ENCODE measurements around the gene ABCC3. TPM values are rescaled to one million over a fixed set of nuclear protein-coding genes. Genes with fewer than 3 reads are reported as not detected.
A peak's percentile ranks its signal among the peaks of the same experiment; 100 is the strongest.

The ABCC3 gene
- total RNA-seq, 1 experiment from 2014 or later: 88.0 TPM

DNA sequence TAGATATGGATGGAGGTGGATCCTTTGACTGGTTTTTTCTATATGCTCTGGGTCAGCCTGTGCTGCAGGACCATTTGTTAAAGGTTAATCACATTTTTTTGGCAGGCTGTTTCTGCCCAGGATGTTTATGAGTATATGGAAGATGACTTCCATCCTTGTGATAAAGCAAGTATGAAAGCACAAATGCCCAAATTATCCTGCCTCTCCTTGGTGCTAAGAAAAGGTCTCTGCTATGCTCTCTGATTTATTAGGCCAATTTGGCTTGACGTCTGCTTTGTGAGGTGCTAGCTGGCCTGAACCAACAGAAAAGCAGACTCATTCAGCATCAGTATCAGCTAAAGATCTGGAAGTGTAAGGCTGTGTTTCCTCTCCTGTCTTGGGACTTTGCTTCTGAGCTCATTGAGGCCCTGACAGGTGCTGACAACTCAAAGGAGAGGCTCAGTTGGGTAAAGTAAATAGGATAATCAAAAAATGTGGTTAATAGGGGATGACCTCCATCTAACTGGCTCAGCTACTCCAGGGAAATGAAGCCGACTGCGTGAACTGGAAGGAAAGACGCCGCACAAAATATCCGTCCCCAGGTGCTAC, 57.9 kb downstream of the ABCC3 start:
- H3K4me1 Mint-ChIP-seq (ENCODE audit: low read depth, unreplicated experiment): peaks cover 83% of the 10 kb centered on the region
- H3K27ac Mint-ChIP-seq (ENCODE audit: unreplicated experiment): peak overlapping the region; percentile 50
- peak overlapping the region; percentile 51 for H3K4me3 Mint-ChIP-seq (ENCODE audit: low read depth, unreplicated experiment)

DNA sequence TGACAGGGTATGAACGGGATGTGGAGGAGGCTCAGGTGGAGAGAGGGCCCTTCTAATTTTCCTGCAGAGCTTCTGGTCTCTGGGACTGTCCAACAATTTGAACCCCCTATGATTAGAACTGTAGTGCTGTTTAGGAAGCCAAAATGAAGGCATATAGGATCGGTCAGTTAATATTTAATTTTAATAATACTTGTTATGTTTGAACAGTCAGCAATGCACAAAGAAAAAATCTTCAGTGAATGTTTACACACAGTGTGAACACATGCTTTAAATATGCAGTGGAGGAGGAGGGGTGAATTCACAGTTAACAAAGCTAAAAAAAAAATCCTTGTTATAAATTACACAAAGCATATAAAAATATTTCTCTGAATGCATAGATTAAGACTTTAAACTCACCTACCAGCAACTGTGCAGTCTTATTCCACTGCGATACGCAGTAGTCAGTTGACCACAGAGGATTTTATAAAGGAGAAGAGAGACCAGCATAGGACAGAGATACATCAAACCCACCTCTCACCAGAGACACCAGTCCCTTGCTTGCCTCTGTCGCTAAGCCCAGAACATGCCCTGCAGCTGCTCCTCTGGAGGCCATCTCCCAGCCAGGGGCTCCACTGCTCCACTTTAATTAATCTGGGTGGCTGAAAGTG, 58.5 kb downstream of the ABCC3 start:
- intact Hi-C loops (cut with micrococcal nuclease; ENCODE audit: unreplicated experiment): loop anchor here (2.0 to 10.0 kb wide), 4 partner anchors 32 to 210 kb away; no protein-coding TSS in a partner anchor
- peak overlapping the region; percentile 51 for H3K4me3 Mint-ChIP-seq (ENCODE audit: low read depth, unreplicated experiment)
- H3K36me3 Mint-ChIP-seq (ENCODE audit: insufficient read depth, unreplicated experiment): peaks cover 62% of the 10 kb centered on the region
- no peaks in the 10 kb centered on the region for H3K9me3 Mint-ChIP-seq (ENCODE audit: low read depth, unreplicated experiment)
- H3K27me3 Mint-ChIP-seq (ENCODE audit: unreplicated experiment): no peaks in the 10 kb centered on the region
- TF ChIP-seq, protein P1, sequence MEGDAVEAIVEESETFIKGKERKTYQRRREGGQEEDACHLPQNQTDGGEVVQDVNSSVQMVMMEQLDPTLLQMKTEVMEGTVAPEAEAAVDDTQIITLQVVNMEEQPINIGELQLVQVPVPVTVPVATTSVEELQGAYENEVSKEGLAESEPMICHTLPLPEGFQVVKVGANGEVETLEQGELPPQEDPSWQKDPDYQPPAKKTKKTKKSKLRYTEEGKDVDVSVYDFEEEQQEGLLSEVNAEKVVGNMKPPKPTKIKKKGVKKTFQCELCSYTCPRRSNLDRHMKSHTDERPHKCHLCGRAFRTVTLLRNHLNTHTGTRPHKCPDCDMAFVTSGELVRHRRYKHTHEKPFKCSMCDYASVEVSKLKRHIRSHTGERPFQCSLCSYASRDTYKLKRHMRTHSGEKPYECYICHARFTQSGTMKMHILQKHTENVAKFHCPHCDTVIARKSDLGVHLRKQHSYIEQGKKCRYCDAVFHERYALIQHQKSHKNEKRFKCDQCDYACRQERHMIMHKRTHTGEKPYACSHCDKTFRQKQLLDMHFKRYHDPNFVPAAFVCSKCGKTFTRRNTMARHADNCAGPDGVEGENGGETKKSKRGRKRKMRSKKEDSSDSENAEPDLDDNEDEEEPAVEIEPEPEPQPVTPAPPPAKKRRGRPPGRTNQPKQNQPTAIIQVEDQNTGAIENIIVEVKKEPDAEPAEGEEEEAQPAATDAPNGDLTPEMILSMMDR (IDR thresholded peaks at IDR 0.05; ENCODE audit: unreplicated experiment): no peak
- CTCF ChIA-PET: interaction anchor here (0.8 to 7.6 kb wide), 15 partner anchors 12 to 214 kb away, joined by 3 to 130 read pairs (median 5); partner anchors contain the start of genes ABCC3 and CACNA1G
- H3K4me1 Mint-ChIP-seq (ENCODE audit: low read depth, unreplicated experiment): peaks cover 83% of the 10 kb centered on the region
- H3K27ac Mint-ChIP-seq (ENCODE audit: unreplicated experiment): peak overlapping the region; percentile 50
- DNase-seq: no peak
- no TSS peak for BruUV-seq (replicated peaks)

More for the DNA sequence above, 57.9 kb downstream of the ABCC3 start:
- peak; percentile 56 for DNase-seq
- intact Hi-C loops (cut with micrococcal nuclease; ENCODE audit: unreplicated experiment): loop anchor here (2.0 to 10.0 kb wide), 4 partner anchors 32 to 210 kb away; no protein-coding TSS in a partner anchor
- CTCF ChIA-PET: interaction anchor here (0.5 to 7.6 kb wide), 19 partner anchors 12 to 310 kb away, joined by 3 to 130 read pairs (median 5); partner anchors contain the start of genes ABCC3, ANKRD40 and CACNA1G
- TF ChIP-seq, protein P1 (IDR thresholded peaks at IDR 0.05; ENCODE audit: unreplicated experiment): no peak
- BruUV-seq (replicated peaks): no TSS peak
- Mint-ChIP-seq H3K9me3 (ENCODE audit: low read depth, unreplicated experiment) (no peaks in the 10 kb centered on the region), H3K27me3 (ENCODE audit: unreplicated experiment) (no peaks in the 10 kb centered on the region), H3K36me3 (ENCODE audit: insufficient read depth, unreplicated experiment) (peaks cover 64% of the 10 kb centered on the region)

DNA sequence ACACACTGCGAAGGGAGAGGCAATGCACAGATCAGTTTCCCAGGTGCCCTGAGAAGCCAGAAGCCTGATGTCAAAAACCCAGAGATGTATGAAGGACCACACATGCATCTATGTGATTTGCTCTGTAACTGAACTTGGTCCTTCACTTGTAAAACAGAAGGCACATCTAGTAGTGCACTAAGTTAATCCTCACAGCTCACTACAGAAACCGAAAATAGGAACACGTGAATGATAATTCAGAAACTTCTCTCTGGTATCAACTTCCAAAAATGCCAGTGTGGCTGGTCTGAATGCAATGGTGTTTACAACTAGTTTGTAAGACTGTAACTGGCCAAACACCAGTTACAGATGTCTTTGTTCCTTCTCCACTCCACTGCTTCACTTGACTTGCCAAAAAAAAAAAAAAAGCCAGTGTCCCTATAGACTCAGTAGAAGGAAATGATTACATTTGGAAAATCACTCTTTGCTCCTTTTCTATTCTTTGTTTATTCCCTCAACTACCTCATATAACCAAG, 61.7 kb downstream of the ABCC3 start:
- intact Hi-C loops (cut with micrococcal nuclease; ENCODE audit: unreplicated experiment): loop anchor here (10.0 kb wide), 1 partner anchor 148 kb away; no protein-coding TSS in a partner anchor
- TF ChIP-seq, protein P1 (IDR thresholded peaks at IDR 0.05; ENCODE audit: unreplicated experiment): no peak
- Mint-ChIP-seq H3K4me3 (ENCODE audit: low read depth, unreplicated experiment) (no peak overlapping the region), H3K4me1 (ENCODE audit: low read depth, unreplicated experiment) (peaks cover 84% of the 10 kb centered on the region), H3K36me3 (ENCODE audit: insufficient read depth, unreplicated experiment) (peaks cover 76% of the 10 kb centered on the region), H3K27ac (ENCODE audit: unreplicated experiment) (no peak overlapping the region), H3K27me3 (ENCODE audit: unreplicated experiment) (no peaks in the 10 kb centered on the region), H3K9me3 (ENCODE audit: low read depth, unreplicated experiment) (no peaks in the 10 kb centered on the region)
- no TSS peak for BruUV-seq (replicated peaks)
- no peak for DNase-seq
- CTCF ChIA-PET: interaction anchor here (0.7 to 7.6 kb wide), 7 partner anchors 35 to 150 kb away, joined by 3 to 130 read pairs (median 4); partner anchors contain the start of gene ABCC3

DNA sequence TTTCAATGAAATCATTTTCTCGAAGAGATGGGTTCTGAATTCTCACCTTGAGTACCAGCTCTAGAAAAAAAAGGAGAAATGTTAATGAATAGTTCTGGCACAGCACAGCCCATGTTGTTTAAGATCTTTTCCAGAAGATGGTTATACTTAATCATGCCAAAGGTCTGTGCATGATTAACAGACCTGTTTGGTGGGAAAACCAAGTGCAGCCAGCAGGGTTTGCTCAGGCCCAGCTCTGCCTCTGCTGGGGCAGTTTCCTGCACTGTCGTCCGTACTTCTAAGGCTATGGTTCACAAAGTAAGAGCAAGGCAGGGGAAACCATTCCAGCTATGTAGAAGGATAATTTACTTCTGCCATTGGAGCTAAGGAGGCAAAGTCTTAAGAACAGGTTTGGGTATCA, 62.4 kb downstream of the ABCC3 start:
- BruUV-seq (replicated peaks): no TSS peak
- CTCF ChIA-PET: interaction anchor here (0.7 to 7.6 kb wide), 7 partner anchors 9 to 151 kb away, joined by 3 to 130 read pairs (median 5); partner anchors contain the start of gene ABCC3
- peak; percentile 51 for DNase-seq
- TF ChIP-seq, protein P1 (IDR thresholded peaks at IDR 0.05; ENCODE audit: unreplicated experiment): no peak
- peaks cover 84% of the 10 kb centered on the region for H3K4me1 Mint-ChIP-seq (ENCODE audit: low read depth, unreplicated experiment)
- H3K27me3 Mint-ChIP-seq (ENCODE audit: unreplicated experiment): no peaks in the 10 kb centered on the region
- H3K9me3 Mint-ChIP-seq (ENCODE audit: low read depth, unreplicated experiment): no peaks in the 10 kb centered on the region
- H3K27ac Mint-ChIP-seq (ENCODE audit: unreplicated experiment): peak overlapping the region; percentile 2
- intact Hi-C loops (cut with micrococcal nuclease; ENCODE audit: unreplicated experiment): loop anchor here (10.0 kb wide), 1 partner anchor 148 kb away; no protein-coding TSS in a partner anchor
- peak overlapping the region; percentile 1 for H3K4me3 Mint-ChIP-seq (ENCODE audit: low read depth, unreplicated experiment)
- H3K36me3 Mint-ChIP-seq (ENCODE audit: insufficient read depth, unreplicated experiment): peaks cover 70% of the 10 kb centered on the region
